Activated CD8-positive, alpha-beta T cell treated with anti-CD3 and anti-CD28 coated beads for 36 hours (primary cell): ENCODE data around the gene PRKCB. TPM values are rescaled to one million over a fixed set of nuclear protein-coding genes. Genes with fewer than 3 reads are reported as not detected.

ENCODE experiments used
- ATAC-seq: fragments of 200-7000 bp; cut with Tn5 transposase; one replicate; pipeline ENCODE4 v1.10.0; 2021; ENCODE audit warnings: mild to moderate bottlenecking, moderate library complexity
- CTCF ChIA-PET: fragments of 350-600 bp; sonication (Branson Sonifier 250); formaldehyde crosslinking; loops from one replicate; lab custom pipeline; 2021; ENCODE audit warnings: antibody characterized with exemption; lab: Charles Lee
- POLR2A ChIA-PET: fragments of 350-600 bp; sonication (Branson Sonifier 250); formaldehyde crosslinking; loops from one replicate; lab custom pipeline; 2021; ENCODE audit warnings: antibody characterized with exemption; lab: Charles Lee
- DNase-seq: peaks from one replicate; pipeline ENCODE4 v3.0.0-alpha.2; 2020
- H3K27ac Mint-ChIP-seq: one replicate; pipeline ENCODE4 v1.8.0; 2021; ENCODE audit warnings: mild to moderate bottlenecking, mixed read lengths
- H3K27me3 Mint-ChIP-seq: one replicate; pipeline ENCODE4 v1.8.0; 2021; ENCODE audit warnings: mixed read lengths
- H3K36me3 Mint-ChIP-seq: one replicate; pipeline ENCODE4 v1.8.0; 2021; ENCODE audit warnings: low read depth, mixed read lengths
- H3K4me1 Mint-ChIP-seq: one replicate; pipeline ENCODE4 v1.8.0; 2021; ENCODE audit warnings: low read depth, mixed read lengths
- H3K4me3 Mint-ChIP-seq: one replicate; pipeline ENCODE4 v1.8.0; 2021; ENCODE audit warnings: mild to moderate bottlenecking, moderate library complexity, mixed read lengths
- H3K9me3 Mint-ChIP-seq: one replicate; pipeline ENCODE4 v1.8.0; 2021; ENCODE audit warnings: mixed read lengths
- intact Hi-C: fragments of 100-400 bp; cut with micrococcal nuclease; formaldehyde crosslinking; loops from one replicate; pipeline ENCODE4 v1.10.0; 2022
- total RNA-seq, 2 experiments: library from RNA; stranded (reverse); gene quantifications; one replicate each; pipeline ENCODE4 v1.2.3, GENCODE V29; 2021
- TF ChIP-seq, protein P1 (sequence below): fragments of 200-600 bp; IDR thresholded peaks from one replicate; pipeline ENCODE4 v1.8.0; 2022; ENCODE audit warnings: antibody characterized with exemption, mild to moderate bottlenecking

The PRKCB gene
- total RNA-seq, 2 experiments from 2014 or later, result 101 to 105 TPM

DNA sequence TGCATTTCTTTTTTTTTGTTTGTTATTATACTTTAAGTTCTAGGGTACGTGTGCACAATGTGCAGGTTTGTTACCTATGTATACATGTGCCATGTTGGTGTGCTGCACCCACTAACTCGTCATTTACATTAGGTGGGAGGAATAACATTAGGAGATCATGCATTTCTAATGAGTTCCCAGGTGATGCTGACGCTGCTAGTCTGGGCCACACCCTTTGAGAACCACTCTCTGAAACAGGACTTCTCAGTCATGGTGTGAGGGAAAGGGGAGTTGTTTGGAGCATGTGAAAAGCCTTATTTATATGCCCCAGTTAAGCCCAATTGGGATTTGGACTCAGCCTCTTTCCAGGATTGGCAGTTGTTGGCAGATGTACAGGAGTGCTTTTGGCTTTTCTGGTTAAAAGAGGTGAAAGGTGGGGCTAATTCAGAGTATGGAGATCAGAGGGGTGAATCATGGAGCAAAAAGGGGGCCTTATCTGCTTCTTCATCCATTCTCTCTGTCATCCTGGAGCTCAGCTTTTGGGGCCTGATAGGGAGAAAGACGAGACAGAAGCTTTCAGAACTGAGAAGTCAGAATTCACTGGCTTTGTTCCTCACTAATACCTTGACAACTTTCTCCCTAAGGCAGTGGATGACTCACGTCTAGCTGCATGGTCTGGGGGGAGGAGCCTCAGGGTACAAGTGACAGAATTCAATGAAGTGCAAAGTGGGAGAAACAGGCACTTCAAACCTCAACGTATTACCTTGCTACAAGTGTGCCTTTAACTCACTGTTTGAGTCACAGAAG, 240.3 kb downstream of the PRKCB start:
- H3K4me3 Mint-ChIP-seq, result no peak overlapping the region
- no peak overlapping the region for H3K27ac Mint-ChIP-seq
- intact Hi-C loops, result no loop called here
- peaks cover 3% of the 10 kb centered on the region for H3K36me3 Mint-ChIP-seq
- POLR2A ChIA-PET, result no interaction called here
- H3K27me3 Mint-ChIP-seq, result no peaks in the 10 kb centered on the region
- H3K4me1 Mint-ChIP-seq, result peaks cover 28% of the 10 kb centered on the region
- H3K9me3 Mint-ChIP-seq, result no peaks in the 10 kb centered on the region
- ATAC-seq (peak; percentile 87), DNase-seq (peak; percentile 32)
- CTCF ChIA-PET, result no interaction called here
- TF ChIP-seq, protein P1, sequence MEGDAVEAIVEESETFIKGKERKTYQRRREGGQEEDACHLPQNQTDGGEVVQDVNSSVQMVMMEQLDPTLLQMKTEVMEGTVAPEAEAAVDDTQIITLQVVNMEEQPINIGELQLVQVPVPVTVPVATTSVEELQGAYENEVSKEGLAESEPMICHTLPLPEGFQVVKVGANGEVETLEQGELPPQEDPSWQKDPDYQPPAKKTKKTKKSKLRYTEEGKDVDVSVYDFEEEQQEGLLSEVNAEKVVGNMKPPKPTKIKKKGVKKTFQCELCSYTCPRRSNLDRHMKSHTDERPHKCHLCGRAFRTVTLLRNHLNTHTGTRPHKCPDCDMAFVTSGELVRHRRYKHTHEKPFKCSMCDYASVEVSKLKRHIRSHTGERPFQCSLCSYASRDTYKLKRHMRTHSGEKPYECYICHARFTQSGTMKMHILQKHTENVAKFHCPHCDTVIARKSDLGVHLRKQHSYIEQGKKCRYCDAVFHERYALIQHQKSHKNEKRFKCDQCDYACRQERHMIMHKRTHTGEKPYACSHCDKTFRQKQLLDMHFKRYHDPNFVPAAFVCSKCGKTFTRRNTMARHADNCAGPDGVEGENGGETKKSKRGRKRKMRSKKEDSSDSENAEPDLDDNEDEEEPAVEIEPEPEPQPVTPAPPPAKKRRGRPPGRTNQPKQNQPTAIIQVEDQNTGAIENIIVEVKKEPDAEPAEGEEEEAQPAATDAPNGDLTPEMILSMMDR, result no peak

DNA sequence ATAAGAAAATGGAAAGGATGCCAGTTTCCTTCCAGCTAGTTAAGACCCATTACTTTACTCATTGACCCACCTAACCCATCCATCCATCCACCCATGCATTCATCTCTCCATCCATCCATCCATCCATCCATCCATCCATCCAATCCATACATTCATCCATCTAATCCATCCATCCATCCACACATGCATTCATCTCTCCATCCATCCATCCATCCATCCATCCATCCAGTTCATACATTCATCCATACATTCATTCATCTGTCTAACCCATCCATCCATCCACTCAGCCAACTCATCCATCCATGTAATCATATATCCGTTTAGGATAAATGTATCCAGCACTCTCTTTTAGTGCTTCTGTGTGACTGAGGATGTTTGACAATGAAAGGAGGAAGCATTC, 241.5 kb downstream of the PRKCB start:
- Mint-ChIP-seq H3K27me3 (no peaks in the 10 kb centered on the region), H3K36me3 (peaks cover 6% of the 10 kb centered on the region), H3K4me3 (no peak overlapping the region), H3K27ac (no peak overlapping the region), H3K9me3 (no peaks in the 10 kb centered on the region), H3K4me1 (peaks cover 23% of the 10 kb centered on the region)
- ATAC-seq, result no peak
- POLR2A ChIA-PET, result no interaction called here
- CTCF ChIA-PET, result no interaction called here
- DNase-seq, result no peak
- intact Hi-C loops, result no loop called here
- TF ChIP-seq, protein P1, result no peak

GRCh38 chr16:24077966-24078365, 242.2 kb downstream of the PRKCB start:
- peaks cover 8% of the 10 kb centered on the region for H3K36me3 Mint-ChIP-seq
- intact Hi-C loops, result no loop called here
- H3K27me3 Mint-ChIP-seq, result no peaks in the 10 kb centered on the region
- DNase-seq (no peak), ATAC-seq (no peak)
- no peak overlapping the region for H3K4me3 Mint-ChIP-seq
- TF ChIP-seq, protein P1, result no peak
- H3K9me3 Mint-ChIP-seq, result no peaks in the 10 kb centered on the region
- peaks cover 19% of the 10 kb centered on the region for H3K4me1 Mint-ChIP-seq
- H3K27ac Mint-ChIP-seq, result no peak overlapping the region
- POLR2A ChIA-PET, result no interaction called here
- CTCF ChIA-PET, result no interaction called here

GRCh38 chr16:24085666-24086065, 249.9 kb downstream of the PRKCB start:
- intact Hi-C loops, result no loop called here
- ATAC-seq (no peak), DNase-seq (no peak)
- Mint-ChIP-seq H3K36me3 (peaks cover 32% of the 10 kb centered on the region), H3K27me3 (no peaks in the 10 kb centered on the region), H3K27ac (no peak overlapping the region), H3K9me3 (peaks cover 14% of the 10 kb centered on the region), H3K4me1 (no peaks in the 10 kb centered on the region), H3K4me3 (no peak overlapping the region)
- ChIA-PET CTCF (interaction anchor here (1.9 kb wide), 1 partner anchor 15 kb away, joined by 7 read pairs; no protein-coding TSS in a partner anchor), POLR2A (interaction anchor here (1.1 kb wide), 1 partner anchor 807 kb away, joined by 3 read pairs; no protein-coding TSS in a partner anchor)
- TF ChIP-seq, protein P1, result no peak

DNA sequence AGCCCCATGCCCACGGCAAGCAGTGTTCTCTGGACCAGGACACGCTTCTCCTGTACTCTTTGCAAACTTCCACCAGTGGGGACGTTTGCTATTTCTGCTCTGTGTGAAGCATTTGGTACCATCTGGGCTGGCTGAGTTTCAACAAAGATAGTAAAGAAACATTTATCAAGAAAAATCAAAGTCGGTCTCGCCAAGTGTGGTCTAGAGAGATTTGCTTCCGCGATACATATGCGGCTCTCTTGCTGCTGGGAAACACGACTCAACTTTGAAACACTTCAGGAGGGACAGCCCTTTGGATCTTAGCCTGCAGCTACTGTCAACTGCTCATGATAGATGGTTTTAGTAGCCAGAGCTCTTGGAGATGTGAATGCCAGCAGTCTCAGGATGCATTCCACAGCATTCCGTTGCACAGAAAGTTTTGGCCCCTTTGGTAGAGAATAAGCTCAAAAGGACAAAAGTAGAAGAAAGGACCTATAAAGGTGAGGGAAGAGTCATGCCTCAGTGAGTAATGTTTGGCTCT, 252.2 kb downstream of the PRKCB start:
- Mint-ChIP-seq H3K9me3 (peaks cover 25% of the 10 kb centered on the region), H3K27ac (no peak overlapping the region), H3K4me1 (peaks cover 12% of the 10 kb centered on the region), H3K36me3 (peaks cover 48% of the 10 kb centered on the region), H3K27me3 (no peaks in the 10 kb centered on the region), H3K4me3 (no peak overlapping the region)
- intact Hi-C loops, result no loop called here
- ATAC-seq (no peak), DNase-seq (no peak)
- CTCF ChIA-PET, result interaction anchor here (1.0 to 1.1 kb wide), 2 partner anchors 17 to 228 kb away, joined by 3 to 5 read pairs; no protein-coding TSS in a partner anchor
- POLR2A ChIA-PET, result no interaction called here
- TF ChIP-seq, protein P1, result no peak
